Naive thymus-derived CD4-positive, alpha-beta T cell (primary cell): Measurements from ENCODE around the gene ARHGEF25. TPM values are rescaled to one million over a fixed set of nuclear protein-coding genes. Genes with fewer than 3 reads are reported as not detected.
A peak's percentile ranks its signal among the peaks of the same experiment; 100 is the strongest.

Source experiments
- ATAC-seq: fragments of 150-1000 bp; cut with Tn5 transposase; 2 replicates; pipeline ENCODE4 v1.10.0; 2021; ENCODE audit warnings: mild to moderate bottlenecking, moderate library complexity
- CTCF ChIA-PET: fragments of 350-600 bp; sonication (Branson Sonifier 250); formaldehyde crosslinking; loops from one replicate; lab custom pipeline; 2021; ENCODE audit warnings: antibody characterized with exemption; lab: Charles Lee
- POLR2A ChIA-PET: fragments of 350-600 bp; sonication (Branson Sonifier 250); formaldehyde crosslinking; loops from one replicate; lab custom pipeline; 2021; ENCODE audit warnings: antibody characterized with exemption, inconsistent platforms; lab: Charles Lee
- DNase-seq, 9 donors: peaks; one replicate each; pipeline versions ENCODE4 v3.0.0 to v3.0.0-alpha.2; 2020 to 2022; ENCODE audit warnings: mixed read lengths in 1 of 9
- H3K27ac ChIP-seq: one replicate; pipeline ENCODE4 v1.7.0; 2013; ENCODE audit warnings: mild to moderate bottlenecking, low read depth, low read length, moderate library complexity
- H3K27me3 ChIP-seq, 2 donors: one replicate each; pipeline ENCODE4 v1.7.0; 2013; ENCODE audit warnings: low read length in 2 of 2, mild to moderate bottlenecking in 2 of 2, moderate library complexity in 2 of 2; ENCODE audit not compliant: control insufficient read depth in 2 of 2, insufficient read depth in 2 of 2
- H3K36me3 ChIP-seq, 3 experiments: 1 replicate in 2 of 3; 2 replicates in 1 of 3; pipeline ENCODE4 v1.7.0; 2013; ENCODE audit warnings: low read length in 3 of 3, mild to moderate bottlenecking in 3 of 3, moderate library complexity in 1 of 3; ENCODE audit not compliant: insufficient read depth in 3 of 3, control insufficient read depth in 2 of 3
- H3K4me1 ChIP-seq, 2 donors: one replicate each; pipeline ENCODE4 v1.7.0; 2013; ENCODE audit warnings: low read length in 2 of 2, mild to moderate bottlenecking in 2 of 2, moderate library complexity in 1 of 2; ENCODE audit not compliant: control insufficient read depth in 2 of 2, insufficient read depth in 2 of 2
- H3K4me3 ChIP-seq: 2 replicates; pipeline ENCODE4 v1.7.0; 2013; ENCODE audit warnings: mild to moderate bottlenecking, low read length
- H3K9me3 ChIP-seq, 3 experiments: 1 replicate in 2 of 3; 2 replicates in 1 of 3; pipeline ENCODE4 v1.7.0; 2013; ENCODE audit warnings: low read length in 3 of 3; ENCODE audit not compliant: control insufficient read depth in 2 of 3
- H3K27ac Mint-ChIP-seq, 9 donors: one replicate each; pipeline ENCODE4 v1.8.0; 2020 to 2022; ENCODE audit warnings: mixed read lengths in 9 of 9, mild to moderate bottlenecking in 8 of 9, moderate library complexity in 5 of 9, inconsistent platforms in 2 of 9
- H3K27me3 Mint-ChIP-seq, 5 donors: one replicate each; pipeline ENCODE4 v1.8.0; 2021 to 2022; ENCODE audit warnings: mixed read lengths in 5 of 5, mild to moderate bottlenecking in 1 of 5
- H3K36me3 Mint-ChIP-seq, 5 donors: one replicate each; pipeline ENCODE4 v1.8.0; 2020 to 2022; ENCODE audit warnings: mixed read lengths in 5 of 5, mild to moderate bottlenecking in 3 of 5, inconsistent platforms in 1 of 5
- H3K4me1 Mint-ChIP-seq, 7 donors: one replicate each; pipeline ENCODE4 v1.8.0; 2020 to 2022; ENCODE audit warnings: mixed read lengths in 7 of 7, mild to moderate bottlenecking in 3 of 7, inconsistent platforms in 1 of 7
- H3K4me3 Mint-ChIP-seq, 10 donors: one replicate each; pipeline ENCODE4 v1.8.0; 2020 to 2022; ENCODE audit warnings: mild to moderate bottlenecking in 10 of 10, mixed read lengths in 10 of 10, moderate library complexity in 6 of 10, inconsistent platforms in 2 of 10
- H3K9me3 Mint-ChIP-seq, 11 donors: one replicate each; pipeline ENCODE4 v1.8.0; 2020 to 2022; ENCODE audit warnings: mixed read lengths in 11 of 11, mild to moderate bottlenecking in 4 of 11, inconsistent platforms in 1 of 11, moderate library complexity in 1 of 11
- intact Hi-C, 2 donors: fragments of 100-400 bp; cut with micrococcal nuclease; formaldehyde crosslinking; loops; one replicate each; pipeline ENCODE4 v1.15.1; 2023
- polyA plus RNA-seq, 2 donors: library from polyadenylated mRNA; unstranded; fragments of 300-500 nt; fragmentation: Illumina TruSeq; gene quantifications; one replicate each; pipeline ENCODE4 v1.2.3, GENCODE V29; 2021
- total RNA-seq, 6 experiments: library from RNA in 5 of 6; stranded (reverse) in 5 of 6; gene quantifications; 1 replicate in 5 of 6; 2 replicates in 1 of 6; pipeline ENCODE4 v1.2.3 and lab custom pipeline; 2021 to 2026

ARHGEF25 gene
- total and polyA plus RNA-seq, 7 experiments from 2014 or later, result 0.29 to 1.2 (median 0.84) TPM; not detected in 2

DNA sequence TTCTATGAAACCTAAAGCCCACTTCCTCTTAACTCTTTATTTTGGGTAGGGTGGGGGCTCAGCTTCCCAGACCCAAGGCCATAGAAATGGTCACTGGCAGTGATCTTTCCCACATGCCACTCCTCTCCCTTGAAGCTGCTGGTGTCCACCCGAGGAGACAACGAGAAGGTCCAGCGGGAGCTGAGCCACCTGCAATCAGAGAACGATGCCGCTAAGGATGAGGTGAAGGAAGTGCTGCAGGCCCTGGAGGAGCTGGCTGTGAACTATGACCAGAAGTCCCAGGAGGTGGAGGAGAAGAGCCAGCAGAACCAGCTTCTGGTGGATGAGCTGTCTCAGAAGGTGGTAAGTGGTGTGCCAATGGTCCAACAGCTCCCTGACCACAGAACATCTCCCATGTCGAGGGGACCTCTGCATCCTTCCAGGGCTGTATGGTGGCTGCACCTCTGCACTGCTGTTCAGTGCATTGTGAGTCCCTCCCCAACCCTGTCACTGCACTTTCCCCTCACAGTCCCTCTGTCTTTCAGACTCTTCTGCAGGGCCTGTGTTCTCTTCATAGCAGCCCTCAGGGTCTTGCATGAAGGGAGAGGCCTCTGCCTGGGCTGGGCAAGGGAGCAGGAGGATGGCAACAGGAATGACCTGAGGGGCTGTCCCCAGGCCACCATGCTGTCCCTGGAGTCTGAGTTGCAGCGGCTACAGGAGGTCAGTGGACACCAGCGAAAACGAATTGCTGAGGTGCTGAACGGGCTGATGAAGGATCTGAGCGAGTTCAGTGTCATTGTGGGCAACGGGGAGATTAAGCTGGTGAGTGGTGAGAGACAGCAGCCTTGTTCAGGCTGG lies 39.1 kb upstream of the ARHGEF25 start:
- Mint-ChIP-seq H3K27me3 (peaks cover 0 to 3% (median 0%) of the 10 kb centered on the region in 5 donors), H3K27ac (no peak overlapping the region), H3K4me3 (no peak overlapping the region), H3K4me1 (no peaks in the 10 kb centered on the region), H3K9me3 (peaks cover 0 to 2% (median 0%) of the 10 kb centered on the region in 11 donors), H3K36me3 (peaks cover 0 to 20% (median 0%) of the 10 kb centered on the region in 5 donors)
- no peaks in the 10 kb centered on the region for H3K9me3 ChIP-seq
- H3K27me3 ChIP-seq, result no peaks in the 10 kb centered on the region
- H3K4me1 ChIP-seq, result no peaks in the 10 kb centered on the region
- ChIA-PET CTCF (interaction anchor here (0.5 to 1.6 kb wide), 4 partner anchors 11 to 240 kb away, joined by 3 to 8 read pairs (median 3); no protein-coding TSS in a partner anchor), POLR2A (no interaction called here)
- ATAC-seq (no peak), DNase-seq (no peak)
- no peak overlapping the region for H3K27ac ChIP-seq
- H3K4me3 ChIP-seq, result no peak overlapping the region
- intact Hi-C loops, result no loop called here
- no peaks in the 10 kb centered on the region for H3K36me3 ChIP-seq

DNA sequence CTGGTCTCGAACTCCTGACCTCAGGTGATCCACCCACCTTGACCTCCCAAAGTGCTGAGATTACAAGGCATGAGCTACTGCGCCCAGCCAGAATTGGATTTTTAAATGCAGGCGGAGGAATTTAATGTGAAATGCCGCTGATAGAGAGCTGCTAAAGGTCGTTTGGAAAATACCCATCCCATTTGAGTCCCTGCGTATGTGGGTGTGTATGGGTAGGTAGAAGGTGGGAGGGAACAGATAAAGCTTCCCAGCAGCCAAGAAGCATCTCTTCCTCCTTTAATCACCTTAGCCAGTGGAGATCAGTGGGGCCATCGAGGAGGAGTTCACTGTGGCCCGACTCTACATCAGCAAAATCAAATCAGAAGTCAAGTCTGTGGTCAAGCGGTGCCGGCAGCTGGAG lies 36.4 kb upstream of the ARHGEF25 start:
- intact Hi-C loops, result no loop called here
- Mint-ChIP-seq H3K27me3 (no peaks in the 10 kb centered on the region), H3K4me3 (no peak overlapping the region), H3K27ac (no peak overlapping the region), H3K9me3 (peaks cover 0 to 2% (median 0%) of the 10 kb centered on the region in 11 donors), H3K36me3 (peaks cover 0 to 15% (median 0%) of the 10 kb centered on the region in 5 donors), H3K4me1 (no peaks in the 10 kb centered on the region)
- Histone ChIP-seq H3K4me3 (no peak overlapping the region), H3K4me1 (no peaks in the 10 kb centered on the region), H3K9me3 (no peaks in the 10 kb centered on the region), H3K27me3 (no peaks in the 10 kb centered on the region), H3K36me3 (no peaks in the 10 kb centered on the region), H3K27ac (no peak overlapping the region)
- no peak for ATAC-seq
- POLR2A ChIA-PET, result no interaction called here
- CTCF ChIA-PET, result interaction anchor here (1.3 to 2.7 kb wide), 2 partner anchors 10 to 47 kb away, joined by 3 to 13 read pairs; no protein-coding TSS in a partner anchor
- DNase-seq, result no peak

DNA sequence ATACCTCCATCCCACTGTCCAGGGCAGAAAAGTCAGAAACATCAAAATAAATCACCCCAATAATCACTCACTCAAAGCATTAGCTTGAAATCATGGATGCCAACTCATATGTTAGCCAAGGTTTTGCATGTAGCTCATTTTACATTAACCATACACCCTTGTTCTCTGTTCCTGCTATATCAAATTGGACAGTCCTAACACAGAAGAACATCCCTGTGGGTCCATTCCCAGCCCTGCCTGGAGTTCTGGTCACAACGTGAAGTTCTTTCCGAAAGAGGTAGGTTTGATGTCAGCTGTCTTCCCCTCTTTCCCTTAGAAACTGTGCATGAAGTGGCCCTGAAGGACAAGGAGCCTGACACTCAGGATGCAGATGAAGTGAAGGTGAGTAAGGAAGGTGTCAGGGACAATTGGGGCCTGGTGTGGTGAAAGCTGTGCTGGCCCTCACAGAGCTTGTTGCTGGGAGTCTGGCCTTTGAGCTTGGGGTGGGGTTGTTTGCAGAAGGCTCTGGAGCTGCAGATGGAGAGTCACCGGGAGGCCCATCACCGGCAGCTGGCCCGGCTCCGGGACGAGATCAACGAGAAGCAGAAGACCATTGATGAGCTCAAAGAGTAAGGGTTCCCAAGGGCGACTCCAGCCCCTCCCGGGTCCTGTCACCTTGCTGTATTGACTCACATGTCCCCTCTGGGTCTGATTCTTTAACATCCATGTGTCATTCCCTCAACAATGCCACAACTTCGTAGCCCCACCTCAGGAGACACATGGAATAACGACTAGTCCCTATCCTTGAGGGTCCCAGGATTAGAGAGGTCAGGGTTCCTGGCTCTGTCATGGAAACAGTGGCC lies 35.2 kb upstream of the ARHGEF25 start:
- Mint-ChIP-seq H3K27me3 (no peaks in the 10 kb centered on the region), H3K9me3 (peaks cover 0 to 4% (median 0%) of the 10 kb centered on the region in 11 donors)
- intact Hi-C loops, result no loop called here

DNA sequence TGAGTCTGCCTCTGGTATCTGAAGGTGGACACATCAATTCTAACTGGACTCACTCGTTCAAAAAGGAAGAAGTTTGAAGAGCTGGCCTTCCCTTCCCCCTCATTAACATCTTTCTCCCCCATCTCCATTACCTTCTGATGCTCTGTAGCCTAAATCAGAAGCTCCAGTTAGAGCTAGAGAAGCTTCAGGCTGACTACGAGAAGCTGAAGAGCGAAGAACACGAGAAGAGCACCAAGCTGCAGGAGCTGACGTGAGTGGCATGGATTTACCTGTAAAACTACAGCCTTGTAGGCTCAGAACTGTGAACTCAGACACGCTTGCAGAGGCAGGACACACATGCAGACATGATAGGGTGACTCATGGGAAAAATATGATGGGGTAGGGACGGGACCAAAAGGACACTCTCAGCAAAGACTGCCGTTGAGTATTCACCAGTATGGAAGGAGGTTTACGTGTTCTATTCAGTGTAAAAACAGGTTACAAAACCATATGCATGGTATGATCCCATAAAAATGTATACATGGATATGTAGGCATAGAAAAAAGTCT lies 34.5 kb upstream of the ARHGEF25 start:
- H3K9me3 ChIP-seq, result no peaks in the 10 kb centered on the region
- H3K4me3 ChIP-seq, result no peak overlapping the region
- DNase-seq, result no peak
- Mint-ChIP-seq H3K9me3 (peaks cover 0 to 4% (median 0%) of the 10 kb centered on the region in 11 donors), H3K27me3 (no peaks in the 10 kb centered on the region), H3K4me3 (no peak overlapping the region), H3K36me3 (peaks cover 0 to 12% (median 0%) of the 10 kb centered on the region in 5 donors), H3K27ac (peak overlapping the region in 1 of 9 donors; percentile 6), H3K4me1 (no peaks in the 10 kb centered on the region)
- POLR2A ChIA-PET, result no interaction called here
- no peaks in the 10 kb centered on the region for H3K4me1 ChIP-seq
- H3K27ac ChIP-seq, result no peak overlapping the region
- CTCF ChIA-PET, result interaction anchor here (1.0 kb wide), 1 partner anchor 12 kb away, joined by 4 read pairs; no protein-coding TSS in a partner anchor
- ATAC-seq, result no peak
- no peaks in the 10 kb centered on the region for H3K36me3 ChIP-seq
- intact Hi-C loops, result no loop called here
- H3K27me3 ChIP-seq, result no peaks in the 10 kb centered on the region

More for the DNA sequence above, 35.2 kb upstream of the ARHGEF25 start:
- Histone ChIP-seq H3K4me1 (no peaks in the 10 kb centered on the region), H3K4me3 (no peak overlapping the region), H3K9me3 (no peaks in the 10 kb centered on the region), H3K27ac (no peak overlapping the region), H3K36me3 (no peaks in the 10 kb centered on the region), H3K27me3 (no peaks in the 10 kb centered on the region)
- Mint-ChIP-seq H3K36me3 (peaks cover 0 to 15% (median 0%) of the 10 kb centered on the region in 5 donors), H3K4me3 (no peak overlapping the region), H3K27ac (peak overlapping the region in 1 of 9 donors; percentile 6), H3K4me1 (no peaks in the 10 kb centered on the region)
- ChIA-PET CTCF (interaction anchor here (0.6 to 2.7 kb wide), 4 partner anchors 8 to 363 kb away, joined by 3 to 13 read pairs (median 4); no protein-coding TSS in a partner anchor), POLR2A (no interaction called here)
- ATAC-seq (no peak), DNase-seq (no peak)

DNA sequence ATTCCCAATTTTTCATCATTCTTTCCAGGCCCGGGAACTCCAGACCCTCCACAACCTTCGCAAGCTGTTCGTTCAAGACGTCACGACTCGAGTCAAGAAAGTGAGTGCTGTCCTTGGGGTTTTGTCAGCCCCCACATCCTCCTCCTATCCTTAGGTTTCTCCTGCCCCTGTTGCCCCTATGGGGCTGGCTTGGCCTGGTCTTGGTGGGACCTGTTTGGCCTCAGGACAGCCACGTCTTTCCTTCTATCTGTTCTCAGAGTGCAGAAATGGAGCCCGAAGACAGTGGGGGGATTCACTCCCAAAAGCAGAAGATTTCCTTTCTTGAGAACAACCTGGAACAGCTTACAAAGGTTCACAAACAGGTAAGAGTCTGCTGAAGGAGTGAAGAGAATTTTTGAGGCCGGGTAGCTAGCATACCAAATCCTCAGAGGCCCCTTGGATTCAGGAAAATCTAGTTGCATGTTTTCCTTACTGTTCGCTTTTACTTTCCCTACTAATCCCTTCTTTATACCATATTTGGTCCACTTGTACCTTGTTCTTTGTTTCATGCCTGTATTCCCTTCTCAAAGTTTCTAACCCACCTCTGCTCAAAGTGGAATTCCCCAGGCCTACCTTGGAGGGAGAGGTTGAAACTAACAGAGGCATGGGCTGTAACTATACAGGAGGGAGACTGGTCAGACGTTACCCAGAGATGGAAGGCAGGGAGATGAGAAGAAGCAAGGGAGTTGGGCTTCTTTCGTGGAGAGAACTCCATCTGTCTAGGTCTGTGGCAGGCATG lies 33.1 kb upstream of the ARHGEF25 start:
- Histone ChIP-seq H3K4me1 (no peaks in the 10 kb centered on the region), H3K4me3 (no peak overlapping the region), H3K9me3 (no peaks in the 10 kb centered on the region), H3K27ac (no peak overlapping the region), H3K27me3 (no peaks in the 10 kb centered on the region), H3K36me3 (no peaks in the 10 kb centered on the region)
- DNase-seq (no peak), ATAC-seq (no peak)
- H3K4me1 Mint-ChIP-seq, result peaks cover under 1 to 2% (median 2%) of the 10 kb centered on the region in 7 donors
- H3K27me3 Mint-ChIP-seq, result peaks cover 0 to 3% (median 2%) of the 10 kb centered on the region in 5 donors
- H3K9me3 Mint-ChIP-seq, result peaks cover 0 to 1% (median 0%) of the 10 kb centered on the region in 11 donors
- ChIA-PET CTCF (no interaction called here), POLR2A (no interaction called here)
- peak overlapping the region in 1 of 9 donors; percentile 16 for H3K27ac Mint-ChIP-seq
- intact Hi-C loops, result no loop called here
- no peak overlapping the region for H3K4me3 Mint-ChIP-seq
- peaks cover 0 to 5% (median 0%) of the 10 kb centered on the region in 5 donors for H3K36me3 Mint-ChIP-seq

DNA sequence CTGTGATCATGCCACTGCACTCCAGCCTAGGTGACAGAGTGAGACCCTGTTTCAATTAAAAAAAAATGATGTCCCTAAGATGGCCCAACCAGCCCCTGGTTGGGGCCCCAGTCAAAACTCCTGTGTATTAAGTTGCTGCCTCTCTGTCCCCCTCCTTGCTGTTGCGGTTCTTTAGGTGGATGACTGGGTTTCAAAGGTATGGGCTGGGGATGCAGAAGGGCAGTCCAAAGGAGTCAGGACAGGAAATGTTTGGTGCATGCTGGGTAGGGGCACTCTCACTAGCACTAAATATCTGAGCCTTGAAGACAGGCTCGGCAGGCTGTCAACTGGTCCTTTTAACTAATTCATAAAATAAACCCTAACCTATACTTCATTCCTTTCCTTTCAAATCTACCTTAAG lies 32.2 kb upstream of the ARHGEF25 start:
- no peak for ATAC-seq
- no peak for DNase-seq
- no peaks in the 10 kb centered on the region for H3K36me3 ChIP-seq
- Mint-ChIP-seq H3K4me1 (peaks cover 5 to 10% (median 6%) of the 10 kb centered on the region in 7 donors), H3K36me3 (peaks cover 0 to 5% (median 0%) of the 10 kb centered on the region in 5 donors), H3K27ac (no peak overlapping the region), H3K9me3 (peaks cover 0 to 1% (median 0%) of the 10 kb centered on the region in 11 donors), H3K27me3 (peaks cover 0 to 9% (median 5%) of the 10 kb centered on the region in 5 donors), H3K4me3 (no peak overlapping the region)
- H3K27ac ChIP-seq, result no peak overlapping the region
- H3K4me3 ChIP-seq, result no peak overlapping the region
- H3K9me3 ChIP-seq, result no peaks in the 10 kb centered on the region
- POLR2A ChIA-PET, result no interaction called here
- CTCF ChIA-PET, result no interaction called here
- H3K4me1 ChIP-seq, result no peaks in the 10 kb centered on the region
- intact Hi-C loops, result no loop called here
- H3K27me3 ChIP-seq, result no peaks in the 10 kb centered on the region
